NCI-H510A (cell line): ENCODE measurements around the gene PDGFA.
"Not testable (repeated sequence)": the region's sequence is repeated elsewhere in the genome, so short reads cannot be mapped to it uniquely, and the experiment has no call there.

Experiments
- DNase-seq: peaks from one replicate; lab custom pipeline; 2025; lab: John Stamatoyannopoulos, UW

Gene PDGFA

GRCh38 chr7:552151-552867 lies 32.7 kb upstream of the PDGFA start:
- DNase-seq, result not testable (repeated sequence)

GRCh38 chr7:551615-551970 lies 31.9 kb upstream of the PDGFA start:
- DNase-seq, result not testable (repeated sequence)

- no peak for DNase-seq
Observed at GRCh38 chr7:550881-551614, 31.4 kb upstream of the PDGFA start.

GRCh38 chr7:549891-550625 lies 30.4 kb upstream of the PDGFA start:
- no peak for DNase-seq

- no peak for DNase-seq
Observed at GRCh38 chr7:549066-549890, 29.6 kb upstream of the PDGFA start.

GRCh38 chr7:548401-548800 lies 28.8 kb upstream of the PDGFA start:
- no peak for DNase-seq

- DNase-seq, result no peak
Observed at GRCh38 chr7:545470-545869, 25.8 kb upstream of the PDGFA start.

GRCh38 chr7:544338-545221 lies 24.9 kb upstream of the PDGFA start:
- no peak for DNase-seq

GRCh38 chr7:543501-544337 lies 24.1 kb upstream of the PDGFA start:
- DNase-seq, result no peak

GRCh38 chr7:542713-543500 lies 23.3 kb upstream of the PDGFA start:
- no peak for DNase-seq

- DNase-seq, result no peak
Observed at GRCh38 chr7:542131-542712, 22.6 kb upstream of the PDGFA start.

GRCh38 chr7:541661-542060 lies 22.0 kb upstream of the PDGFA start:
- DNase-seq, result no peak

GRCh38 chr7:540997-541396 lies 21.4 kb upstream of the PDGFA start:
- no peak for DNase-seq

GRCh38 chr7:540579-540978 lies 20.9 kb upstream of the PDGFA start:
- DNase-seq, result no peak

- DNase-seq, result no peak
Observed at GRCh38 chr7:539731-540411, 20.2 kb upstream of the PDGFA start.

GRCh38 chr7:538764-539685 lies 19.4 kb upstream of the PDGFA start:
- no peak for DNase-seq

GRCh38 chr7:537911-538634 lies 18.4 kb upstream of the PDGFA start:
- no peak for DNase-seq
